Stimulated activated CD4-positive, alpha-beta T cell treated with anti-CD3 and anti-CD28 coated beads, Interleukin-1b, Interleukin-23, amount 100 ng/mL, for 4 hours (primary cell): ENCODE measurements around the gene RIMBP2.
"Not testable (repeated sequence)": the region's sequence is repeated elsewhere in the genome, so short reads cannot be mapped to it uniquely, and the experiment has no call there.

Source experiments
- DNase-seq, 2 donors: peaks; one replicate each; pipeline ENCODE4 v3.0.0-alpha.2; 2020; ENCODE audit warnings: low read depth in 2 of 2

RIMBP2 gene

DNA sequence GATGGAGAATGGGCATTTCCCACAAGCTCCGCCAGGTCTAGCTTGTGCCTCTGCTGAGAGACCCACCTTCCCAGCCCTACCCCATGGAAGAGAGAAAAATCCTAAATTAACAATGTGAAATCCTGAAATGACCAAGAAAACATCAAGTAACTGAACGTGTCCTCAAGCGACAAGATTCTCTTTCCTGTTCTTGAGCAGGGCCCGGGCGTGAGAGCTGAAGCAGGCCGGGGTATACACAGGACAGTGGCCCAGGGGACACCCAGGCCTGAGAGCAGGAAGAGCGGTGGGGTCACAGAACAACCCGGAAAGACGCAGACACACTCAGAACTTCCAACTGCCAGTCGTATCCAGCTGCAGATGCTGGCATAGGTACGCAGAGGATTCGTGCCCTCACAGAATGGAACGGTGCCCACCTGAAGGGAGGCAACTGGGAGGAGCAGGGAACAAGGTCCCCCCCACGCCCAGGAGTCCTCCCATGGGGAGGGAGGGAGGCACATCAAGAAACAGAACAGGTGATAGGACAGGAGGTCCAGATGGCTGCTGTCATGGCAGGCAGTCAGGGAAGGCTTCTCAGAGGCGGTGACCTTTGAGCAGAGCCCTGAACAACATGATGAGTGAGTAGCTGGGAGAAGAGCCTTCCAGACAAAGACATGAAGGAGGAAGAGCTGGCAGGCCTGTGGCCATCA lies 9.1 kb downstream of the RIMBP2 start:
- DNase-seq: no peak

DNA sequence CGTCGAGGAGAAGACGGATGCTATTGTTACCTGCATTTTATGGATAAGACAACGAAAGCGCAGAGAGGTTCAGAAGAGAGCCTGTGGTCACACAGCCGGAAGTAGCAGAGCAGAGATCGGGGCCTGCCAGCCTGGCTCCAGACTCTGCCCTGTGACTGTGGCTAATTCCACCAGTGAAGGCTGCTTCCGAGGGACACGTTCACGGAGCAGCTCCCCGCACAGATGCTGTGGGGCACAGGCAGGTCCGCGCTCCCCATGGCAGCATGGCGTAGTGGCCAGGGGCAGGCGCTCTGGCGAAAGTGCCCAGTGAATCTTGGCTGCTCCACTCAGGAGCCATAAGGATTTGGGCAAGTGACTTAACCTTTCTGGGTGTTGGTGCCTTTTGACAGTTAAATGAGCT lies 9.8 kb downstream of the RIMBP2 start:
- DNase-seq: no peak

- no peak for DNase-seq
Measured at GRCh38 chr12:130705178-130705822, 10.8 kb downstream of the RIMBP2 start.

DNA sequence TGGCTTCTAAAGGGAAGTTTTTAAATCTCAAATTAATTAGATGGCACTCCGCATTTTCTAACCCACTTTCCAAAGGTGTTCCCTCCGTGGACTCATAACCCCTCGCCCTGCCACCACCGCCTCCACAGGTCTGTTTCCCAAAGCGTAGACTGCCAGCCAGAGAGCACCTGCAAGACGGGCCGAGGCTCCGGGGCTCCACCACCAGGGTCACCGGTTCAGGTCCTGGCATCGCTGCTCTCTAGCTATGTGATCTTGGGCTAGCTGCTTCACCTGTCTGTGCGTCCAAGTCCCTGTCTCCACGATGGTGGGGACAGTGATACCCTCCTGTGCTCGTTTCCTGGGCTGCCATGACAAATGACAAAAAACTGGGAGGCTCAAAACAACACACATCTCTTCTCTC lies 11.5 kb downstream of the RIMBP2 start:
- no peak for DNase-seq

- DNase-seq: no peak
Measured at GRCh38 chr12:130703733-130704375, 12.2 kb downstream of the RIMBP2 start.

DNA sequence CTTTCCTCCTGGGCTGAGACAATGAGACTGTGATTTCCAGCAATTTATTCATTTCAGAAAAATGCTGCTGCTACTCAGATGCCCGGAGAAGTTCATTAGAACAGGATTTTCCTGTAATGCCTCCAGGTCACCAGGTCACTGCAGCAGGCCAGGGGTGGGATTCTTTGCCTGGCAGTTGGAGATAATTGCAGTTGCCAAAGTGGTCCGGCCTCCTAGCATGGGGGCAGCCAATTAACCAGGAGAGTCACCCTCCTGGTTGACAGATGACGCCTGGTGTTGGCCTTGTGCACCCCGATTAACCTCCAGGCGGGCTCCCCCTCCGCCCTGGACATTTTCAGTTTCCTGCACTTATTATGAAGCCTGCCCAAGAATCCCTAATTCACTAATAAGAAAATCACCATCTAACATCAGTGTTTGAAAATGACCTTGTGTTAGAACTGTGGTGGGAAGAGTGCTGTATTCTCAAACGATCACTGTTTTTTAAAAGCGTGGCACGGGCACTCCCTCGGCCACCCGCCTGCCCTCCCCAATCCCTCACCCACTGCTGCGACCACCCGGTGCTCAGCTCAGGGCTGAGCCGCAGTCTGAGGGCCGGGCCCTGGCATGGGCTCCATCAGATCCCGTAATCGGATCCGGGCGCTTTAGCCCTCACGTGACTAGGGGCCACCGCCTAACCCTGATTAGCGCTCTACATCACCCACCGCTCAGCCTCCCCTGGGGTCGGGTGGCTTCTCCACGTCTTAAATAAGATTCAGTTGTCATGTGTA lies 12.9 kb downstream of the RIMBP2 start:
- no peak for DNase-seq

DNA sequence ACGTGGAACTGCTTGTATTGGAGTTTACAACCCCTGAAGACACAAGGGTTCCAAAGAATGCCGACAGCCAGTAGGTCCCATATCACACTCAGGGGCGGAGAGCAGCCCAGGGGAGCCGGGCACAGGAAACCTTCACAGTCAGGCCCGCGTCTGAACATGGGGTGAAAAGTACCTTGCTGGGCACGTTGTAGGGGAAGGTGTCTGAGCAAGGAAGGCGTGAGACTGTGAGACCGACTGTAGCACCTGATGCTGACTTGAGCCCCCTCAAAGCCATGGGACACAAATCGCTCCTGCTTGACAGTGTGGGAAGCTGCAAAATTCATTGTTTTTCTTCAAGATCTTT lies 14.7 kb downstream of the RIMBP2 start:
- no peak for DNase-seq

- no peak for DNase-seq
Measured at GRCh38 chr12:130700492-130701401, 15.4 kb downstream of the RIMBP2 start.

DNA sequence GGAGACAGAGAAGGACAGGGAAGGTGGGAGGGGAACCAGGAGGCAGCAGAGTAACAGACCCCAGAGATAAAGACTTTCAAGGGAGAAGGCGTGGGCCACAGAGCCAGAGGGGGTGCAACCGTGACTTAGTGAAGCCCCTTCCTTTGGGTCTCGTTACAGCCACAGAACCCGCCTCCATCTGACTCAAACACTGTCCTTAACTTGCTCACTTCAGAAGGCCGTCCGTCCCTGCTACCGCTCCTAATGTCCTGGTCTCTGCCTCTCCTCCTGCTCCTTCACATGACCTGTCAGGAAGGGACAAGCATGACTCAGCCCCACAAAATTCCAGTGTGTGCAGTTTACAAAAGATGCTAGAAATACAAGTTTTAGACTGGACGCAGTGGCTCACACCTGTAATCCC lies 18.0 kb downstream of the RIMBP2 start:
- DNase-seq: no peak

DNA sequence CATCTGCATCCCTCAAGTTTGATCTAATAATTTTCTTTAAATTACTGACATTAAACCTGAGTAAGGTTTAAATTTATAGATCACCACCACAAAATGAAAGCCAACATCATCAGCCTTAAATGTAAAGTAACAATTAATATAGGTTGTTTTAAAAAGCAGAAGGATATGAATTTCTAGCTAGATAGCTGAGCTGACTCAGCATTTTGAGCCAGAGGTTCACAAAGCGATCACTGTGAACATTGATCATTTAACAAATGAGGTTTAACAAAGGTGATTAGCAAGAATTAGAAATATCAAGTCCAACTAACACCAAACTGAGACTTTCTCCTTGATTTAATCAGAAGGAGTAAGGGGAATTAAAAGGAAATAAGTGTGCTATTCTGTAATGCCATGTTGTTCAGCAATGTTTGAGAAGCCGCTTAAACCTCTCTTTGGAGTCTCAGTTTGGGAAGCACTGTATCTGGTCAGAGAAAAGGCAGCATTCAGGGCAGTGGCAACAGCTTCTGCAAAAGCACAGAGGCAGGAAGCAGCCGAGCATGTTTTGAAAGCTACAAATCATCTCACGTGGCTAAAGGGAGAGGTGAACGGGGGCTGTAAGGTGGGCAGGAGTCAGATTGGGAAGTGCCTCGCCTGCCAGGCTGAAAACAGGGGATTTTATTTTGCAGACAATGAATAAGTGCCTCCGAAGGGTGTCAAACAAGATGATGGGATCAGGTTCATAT lies 19.6 kb downstream of the RIMBP2 start:
- no peak for DNase-seq

- no peak for DNase-seq
Measured at GRCh38 chr12:130695061-130695460, 21.0 kb downstream of the RIMBP2 start.

GRCh38 chr12:130689408-130690405 lies 26.4 kb downstream of the RIMBP2 start:
- no peak for DNase-seq

- not testable (repeated sequence) for DNase-seq
Measured at GRCh38 chr12:130688999-130689398, 27.1 kb downstream of the RIMBP2 start.

- no peak for DNase-seq
Measured at GRCh38 chr12:130687796-130688778, 28.0 kb downstream of the RIMBP2 start.

DNA sequence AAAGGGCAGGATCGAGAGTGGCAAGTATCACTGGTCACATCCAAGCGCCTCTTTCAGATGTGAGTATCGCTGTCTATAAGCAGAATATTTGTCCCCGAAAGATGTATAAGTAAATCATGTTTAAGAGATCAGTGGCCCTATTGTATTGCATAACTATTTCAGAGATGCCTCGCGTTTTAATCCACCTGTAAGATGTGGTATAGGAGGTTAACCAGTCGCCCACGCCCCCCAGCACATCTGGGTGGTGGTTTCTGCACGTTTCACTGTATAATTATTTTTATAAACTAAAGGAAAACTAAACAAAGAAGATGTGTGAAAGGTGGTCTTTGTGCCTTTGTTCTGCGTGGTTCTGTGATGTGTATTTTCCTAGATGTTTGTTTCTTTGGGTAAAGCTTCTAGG lies 28.9 kb downstream of the RIMBP2 start:
- no peak for DNase-seq

DNA sequence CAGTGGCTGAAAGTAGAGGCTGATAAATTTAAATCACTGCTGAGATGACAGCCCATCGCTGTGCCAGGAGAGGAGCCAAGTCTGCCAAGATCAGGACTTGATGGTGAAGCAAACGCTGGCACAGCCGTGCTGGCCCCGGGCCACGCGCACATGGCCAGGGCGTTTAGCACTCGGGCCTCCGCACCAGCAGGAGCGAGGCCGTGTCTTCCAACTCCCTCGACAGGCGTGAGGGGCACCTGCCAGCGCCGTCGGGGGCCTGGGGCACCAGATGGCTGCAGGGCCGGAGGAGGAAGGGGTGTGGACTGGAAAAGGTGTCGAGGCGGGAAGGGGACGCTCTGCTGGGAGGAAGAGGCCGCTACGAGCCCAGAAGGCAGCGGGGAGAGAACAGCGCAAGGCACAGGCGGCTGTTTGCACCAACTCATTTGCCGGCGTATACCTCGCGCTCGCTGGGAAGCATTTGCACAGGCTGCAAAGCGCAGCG lies 29.5 kb downstream of the RIMBP2 start:
- DNase-seq: no peak

- DNase-seq: no peak
Measured at GRCh38 chr12:130685850-130686249, 30.2 kb downstream of the RIMBP2 start.

DNA sequence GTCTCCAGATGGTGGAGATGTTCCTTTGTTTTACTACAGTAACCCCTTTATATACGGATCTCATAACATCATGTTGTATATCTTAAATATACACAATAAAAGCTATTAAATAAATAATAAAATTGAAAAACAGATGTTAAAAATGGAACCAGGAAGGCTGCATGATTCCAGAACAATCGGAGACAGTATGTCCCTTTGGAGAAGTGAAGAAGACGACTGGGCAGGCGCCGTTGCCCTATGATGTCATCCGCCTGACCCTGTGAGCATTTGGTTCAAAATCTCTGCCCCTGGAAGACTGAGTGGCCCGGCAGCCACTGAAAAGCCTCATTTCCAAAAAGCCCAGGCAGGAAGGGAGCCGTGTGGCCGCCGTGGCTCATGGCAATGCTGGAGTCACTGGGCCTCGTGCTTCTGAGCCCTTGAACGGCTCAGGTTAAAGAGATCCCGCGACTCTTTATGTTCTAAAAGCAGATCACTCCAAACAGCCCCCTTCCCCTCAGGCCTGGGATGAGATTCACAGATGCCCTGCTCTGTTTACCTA lies 30.8 kb downstream of the RIMBP2 start:
- no peak for DNase-seq
